Activated CD4-positive, alpha-beta T cell treated with anti-CD3 and anti-CD28 coated beads, Interleukin-2, amount 10 ng/mL, durations not matched to agents 7 days and 5 days (primary cell): ENCODE results near the gene OR2V1. TPM values are rescaled to one million over a fixed set of nuclear protein-coding genes. Genes with fewer than 3 reads are reported as not detected.

ENCODE experiments used
- CTCF ChIA-PET: fragments of 350-600 bp; sonication (Branson Sonifier 250); formaldehyde crosslinking; loops from one replicate; lab custom pipeline; 2021; ENCODE audit warnings: antibody characterized with exemption; lab: Charles Lee
- POLR2A ChIA-PET: fragments of 350-600 bp; sonication (Branson Sonifier 250); formaldehyde crosslinking; loops from one replicate; lab custom pipeline; 2021; ENCODE audit warnings: antibody characterized with exemption; lab: Charles Lee
- DNase-seq: peaks from one replicate; pipeline ENCODE4 v3.0.0-alpha.2; 2020
- H3K27ac Mint-ChIP-seq: one replicate; pipeline ENCODE4 v1.8.0; 2021; ENCODE audit warnings: mild to moderate bottlenecking, moderate library complexity, mixed read lengths
- H3K27me3 Mint-ChIP-seq: one replicate; pipeline ENCODE4 v1.8.0; 2021; ENCODE audit warnings: mixed read lengths
- H3K36me3 Mint-ChIP-seq: one replicate; pipeline ENCODE4 v1.8.0; 2021; ENCODE audit warnings: low read depth, mixed read lengths
- H3K4me1 Mint-ChIP-seq: one replicate; pipeline ENCODE4 v1.8.0; 2021; ENCODE audit warnings: mixed read lengths
- H3K4me3 Mint-ChIP-seq: one replicate; pipeline ENCODE4 v1.8.0; 2021; ENCODE audit warnings: mild to moderate bottlenecking, moderate library complexity, mixed read lengths
- H3K9me3 Mint-ChIP-seq: one replicate; pipeline ENCODE4 v1.8.0; 2021; ENCODE audit warnings: mixed read lengths
- total RNA-seq, 2 experiments: library from RNA; stranded (reverse); gene quantifications; one replicate each; pipeline ENCODE4 v1.2.3, GENCODE V29; 2021

Gene OR2V1
- total RNA-seq, 2 experiments from 2014 or later, result not detected

DNA sequence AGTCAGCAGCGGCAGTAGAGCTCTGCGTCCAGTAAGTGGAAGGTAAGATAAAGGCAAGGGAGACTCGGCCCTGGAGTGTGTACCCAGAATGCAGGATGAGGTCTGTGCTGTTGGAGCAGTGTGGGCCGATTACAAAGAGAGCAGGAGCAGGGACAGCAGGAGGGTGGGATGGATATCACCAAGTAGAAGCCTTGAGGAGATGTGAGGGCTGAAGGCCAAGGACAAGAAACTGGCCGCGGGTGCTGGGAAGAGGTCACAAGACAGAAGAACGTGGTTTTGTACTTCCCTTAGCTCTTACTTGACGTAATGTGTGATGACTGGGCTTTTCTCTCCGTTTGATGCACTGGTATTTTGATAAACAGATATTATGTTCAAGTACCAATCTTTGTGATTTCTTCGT lies 43.7 kb downstream of the OR2V1 start:
- CTCF ChIA-PET, result no interaction called here
- Mint-ChIP-seq H3K4me1 (no peaks in the 10 kb centered on the region), H3K27me3 (peaks cover 38% of the 10 kb centered on the region), H3K27ac (no peak overlapping the region), H3K4me3 (no peak overlapping the region), H3K9me3 (no peaks in the 10 kb centered on the region), H3K36me3 (no peaks in the 10 kb centered on the region)
- POLR2A ChIA-PET, result no interaction called here
- DNase-seq, result no peak

GRCh38 chr5:181086884-181087205 lies 44.1 kb downstream of the OR2V1 start:
- ChIA-PET CTCF (no interaction called here), POLR2A (no interaction called here)
- H3K9me3 Mint-ChIP-seq, result no peaks in the 10 kb centered on the region
- DNase-seq, result no peak
- no peak overlapping the region for H3K27ac Mint-ChIP-seq
- no peaks in the 10 kb centered on the region for H3K36me3 Mint-ChIP-seq
- no peaks in the 10 kb centered on the region for H3K4me1 Mint-ChIP-seq
- peaks cover 40% of the 10 kb centered on the region for H3K27me3 Mint-ChIP-seq
- H3K4me3 Mint-ChIP-seq, result no peak overlapping the region

DNA sequence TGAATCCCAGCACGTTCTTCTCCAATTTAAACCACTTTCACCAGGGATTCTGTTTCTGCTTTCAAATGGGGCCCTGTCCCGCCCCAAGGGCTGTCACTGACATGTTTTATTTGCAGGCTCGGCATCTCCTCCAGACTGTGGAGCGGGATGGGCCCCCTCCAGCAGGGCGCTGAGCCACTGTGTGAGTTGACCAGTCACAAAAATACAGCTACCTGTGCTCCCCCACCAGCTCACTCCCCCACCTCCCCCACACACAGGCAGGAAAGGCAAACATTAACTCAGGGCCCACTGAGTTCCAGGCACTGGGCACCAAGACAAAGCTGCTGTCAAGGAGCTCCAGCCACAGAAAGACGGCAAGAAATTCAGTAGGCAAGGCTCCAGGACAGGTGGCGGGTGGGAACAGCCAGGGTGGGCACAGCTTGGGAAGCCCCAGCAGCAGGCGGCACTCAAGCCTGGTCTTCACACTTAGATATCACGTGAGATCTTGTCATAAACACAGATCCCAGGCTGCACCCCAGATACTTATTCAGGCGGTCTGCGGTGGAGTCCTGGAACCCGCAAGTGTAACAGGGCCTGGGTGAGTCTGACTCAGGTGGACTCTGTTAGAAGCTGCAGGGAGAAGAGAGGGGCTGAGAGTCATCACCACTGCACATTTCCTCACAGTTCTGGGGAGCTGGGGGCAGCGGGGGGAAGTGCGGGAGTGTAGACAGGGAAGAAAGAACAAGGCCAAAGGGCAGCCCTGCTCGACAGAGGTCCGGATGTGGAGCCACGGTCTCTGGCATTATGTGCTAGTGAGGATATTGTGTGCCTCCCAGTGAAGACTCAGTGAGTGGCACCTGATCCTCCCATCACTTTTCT lies 44.7 kb downstream of the OR2V1 start:
- H3K4me1 Mint-ChIP-seq, result no peaks in the 10 kb centered on the region
- no peak for DNase-seq
- H3K9me3 Mint-ChIP-seq, result no peaks in the 10 kb centered on the region
- peaks cover 41% of the 10 kb centered on the region for H3K27me3 Mint-ChIP-seq
- no peaks in the 10 kb centered on the region for H3K36me3 Mint-ChIP-seq
- ChIA-PET POLR2A (no interaction called here), CTCF (no interaction called here)
- H3K4me3 Mint-ChIP-seq, result no peak overlapping the region
- H3K27ac Mint-ChIP-seq, result no peak overlapping the region

DNA sequence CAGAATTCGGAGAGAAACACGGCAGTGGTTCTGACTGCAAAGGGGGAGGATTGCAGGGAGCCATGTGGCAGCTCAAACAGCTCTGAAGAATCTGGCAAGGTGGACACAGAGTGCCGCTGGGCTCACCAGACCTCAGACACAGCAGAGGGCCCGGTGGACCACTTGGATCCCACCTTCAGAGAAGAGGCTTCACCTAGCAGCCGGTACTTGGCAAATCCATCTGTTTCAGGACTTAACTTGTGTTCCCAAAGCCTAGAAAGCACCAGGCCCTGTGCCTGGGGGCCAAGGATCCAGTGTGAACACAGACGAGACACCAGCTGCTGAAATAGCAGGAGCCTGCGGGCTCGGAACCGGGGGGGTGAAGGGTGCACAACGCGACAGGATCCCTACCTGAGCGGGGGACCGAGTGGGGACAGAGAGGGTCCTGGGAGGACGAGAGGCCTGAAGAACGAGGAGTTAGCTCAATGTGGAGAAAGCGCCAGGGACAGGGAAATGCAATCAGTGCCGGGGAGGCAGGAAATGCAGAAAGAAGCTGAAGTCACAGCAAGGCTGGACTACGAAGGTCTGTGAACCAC lies 46.3 kb downstream of the OR2V1 start:
- DNase-seq, result no peak
- H3K9me3 Mint-ChIP-seq, result no peaks in the 10 kb centered on the region
- no peaks in the 10 kb centered on the region for H3K36me3 Mint-ChIP-seq
- H3K27ac Mint-ChIP-seq, result no peak overlapping the region
- CTCF ChIA-PET, result no interaction called here
- no peaks in the 10 kb centered on the region for H3K4me1 Mint-ChIP-seq
- POLR2A ChIA-PET, result no interaction called here
- no peak overlapping the region for H3K4me3 Mint-ChIP-seq
- H3K27me3 Mint-ChIP-seq, result peaks cover 51% of the 10 kb centered on the region

DNA sequence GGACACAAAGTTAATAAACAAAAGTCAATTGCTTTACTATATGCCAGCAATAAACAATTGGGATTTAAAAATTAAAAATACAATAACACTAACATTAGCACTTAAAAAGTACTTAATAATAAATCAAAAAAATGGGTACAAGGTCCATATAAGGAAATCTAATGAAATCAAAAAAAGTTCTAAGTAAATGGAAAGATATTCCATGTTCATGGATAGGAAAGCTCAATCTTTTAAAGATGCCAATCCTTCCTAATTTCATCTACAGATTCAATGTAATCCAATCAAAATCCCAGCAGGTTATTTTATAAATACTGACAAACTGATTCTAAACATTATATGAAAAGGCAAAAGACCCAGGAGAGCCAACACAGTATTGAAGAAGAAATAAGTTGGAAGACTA lies 49.0 kb downstream of the OR2V1 start:
- Mint-ChIP-seq H3K4me3 (no peak overlapping the region), H3K4me1 (no peaks in the 10 kb centered on the region), H3K36me3 (no peaks in the 10 kb centered on the region), H3K27ac (no peak overlapping the region), H3K9me3 (peaks cover 3% of the 10 kb centered on the region), H3K27me3 (peaks cover 49% of the 10 kb centered on the region)
- DNase-seq, result no peak
- CTCF ChIA-PET, result interaction anchor here (0.7 kb wide), 1 partner anchor 406 kb away, joined by 4 read pairs; no protein-coding TSS in a partner anchor
- POLR2A ChIA-PET, result no interaction called here

DNA sequence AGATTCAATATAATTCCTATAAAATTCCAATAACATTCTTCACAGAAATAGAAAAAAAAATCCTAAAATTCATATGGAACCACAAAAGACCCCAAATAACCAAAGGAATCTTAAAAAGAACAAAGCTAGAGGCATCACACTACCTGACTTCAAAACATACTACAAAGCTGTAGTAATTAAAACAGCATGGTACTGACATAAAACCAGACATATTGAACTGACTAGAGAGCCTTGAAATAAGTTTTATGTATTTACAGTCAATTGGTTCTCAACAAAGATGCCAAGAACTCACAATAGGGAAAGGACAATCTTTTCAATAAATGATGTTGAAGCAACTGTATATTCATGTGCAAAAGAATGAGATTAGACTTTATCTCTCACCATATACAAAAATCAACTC lies 54.0 kb downstream of the OR2V1 start:
- DNase-seq, result no peak
- Mint-ChIP-seq H3K27ac (no peak overlapping the region), H3K4me3 (no peak overlapping the region), H3K36me3 (no peaks in the 10 kb centered on the region), H3K27me3 (peaks cover 16% of the 10 kb centered on the region), H3K9me3 (peaks cover 7% of the 10 kb centered on the region), H3K4me1 (no peaks in the 10 kb centered on the region)
- ChIA-PET CTCF (no interaction called here), POLR2A (no interaction called here)

Other genes starting within 250 kb of the OR2V1 start
- gene BTNL8, start 232.0 kb downstream of the OR2V1 start, total RNA-seq, result not detected
- not detected for gene BTNL3, start 142.3 kb downstream of the OR2V1 start, total RNA-seq
- gene BTNL9, start 90.9 kb downstream of the OR2V1 start, total RNA-seq, result not detected
- gene OR2V2, start 16.4 kb upstream of the OR2V1 start, total RNA-seq, result not detected
- under 1 TPM; 0.29 to 0.84 TPM for gene TRIM7, start 74.0 kb upstream of the OR2V1 start, total RNA-seq
- 10 to 100 TPM; 34.7 to 36.9 TPM for gene TRIM41, start 92.1 kb upstream of the OR2V1 start, total RNA-seq
- gene RACK1, start 112.7 kb upstream of the OR2V1 start, total RNA-seq, result 1,000 to 10,000 TPM; 1,823 to 2,207 TPM
- gene TRIM52, start 130.0 kb upstream of the OR2V1 start, total RNA-seq, result 10 to 100 TPM; 29.6 to 29.9 TPM
- not detected for gene OR4F3, start 236.1 kb upstream of the OR2V1 start, total RNA-seq